SK-N-SH (cell line): ENCODE data around the gene RND3. TPM values are rescaled to one million over a fixed set of nuclear protein-coding genes. Genes with fewer than 3 reads are reported as not detected.

Experiments used
- CTCF ChIA-PET: fragments of 300-600, 350-600 bp; formaldehyde crosslinking; extraction: SDS; loops from one replicate; lab custom pipeline; 2021; lab: Yijun Ruan, JAX
- POLR2A ChIA-PET: fragments of 350-600 bp; sonication (Branson Sonifier 250); formaldehyde crosslinking; extraction: SDS; loops from one replicate; lab custom pipeline; 2020; ENCODE audit warnings: antibody characterized with exemption, inconsistent platforms; lab: Yijun Ruan, JAX
- DNase-seq: peaks from one replicate; pipeline ENCODE4 v3.0.0; 2012
- H2AFZ ChIP-seq: fragments of 200-600 bp; sonication (generic); 2 replicates; pipeline ENCODE4 v1.8.1; 2016; ENCODE audit warnings: antibody characterized with exemption, mild to moderate bottlenecking, low read depth
- H3F3A ChIP-seq: fragments of 200-600 bp; sonication (generic); replicated peaks from 2 replicates; pipeline ENCODE3; 2016; ENCODE audit warnings: antibody characterized with exemption, mild to moderate bottlenecking; ENCODE audit not compliant: insufficient read depth
- H3K27ac ChIP-seq, 2 experiments: fragments of 200-500 bp in 1 of 2; fragments of 200-600 bp in 1 of 2; sonication (Bioruptor generic) in 1 of 2; sonication (generic), shearing (Covaris generic) in 1 of 2; 2 replicates each; pipeline versions ENCODE4 v1.5.1 to v1.6.1; 2014 to 2016; ENCODE audit warnings: low read depth in 2 of 2, inconsistent platforms in 1 of 2, low read length in 1 of 2, mild to moderate bottlenecking in 1 of 2, mixed read lengths in 1 of 2
- H3K27me3 ChIP-seq: fragments of 200-600 bp; sonication (generic), shearing (Covaris generic); 2 replicates; pipeline ENCODE4 v1.6.1; 2016; ENCODE audit warnings: mixed run types; ENCODE audit not compliant: insufficient read depth
- H3K36me3 ChIP-seq, 2 experiments: fragments of 200-500 bp in 1 of 2; fragments of 200-600 bp in 1 of 2; sonication (Bioruptor generic) in 1 of 2; sonication (generic) in 1 of 2; replicated peaks in 1 of 2; 2 replicates each; pipeline versions ENCODE3 to v1.5.1; 2014 to 2016; ENCODE audit warnings: low read length in 1 of 2, mild to moderate bottlenecking in 1 of 2; ENCODE audit not compliant: insufficient read depth in 2 of 2, control insufficient read depth in 1 of 2
- H3K4me1 ChIP-seq, 2 experiments: fragments of 200-500 bp in 1 of 2; fragments of 200-600 bp in 1 of 2; sonication (Bioruptor generic) in 1 of 2; sonication (generic), shearing (Covaris generic) in 1 of 2; 2 replicates each; pipeline versions ENCODE4 v1.5.1 to v1.6.1; 2014 to 2016; ENCODE audit warnings: low read depth in 1 of 2, low read length in 1 of 2, mixed run types in 1 of 2; ENCODE audit not compliant: insufficient read depth in 2 of 2, control insufficient read depth in 1 of 2
- H3K4me2 ChIP-seq: fragments of 200-600 bp; sonication (generic), shearing (Covaris generic); 2 replicates; pipeline ENCODE4 v1.6.1; 2017; ENCODE audit warnings: mixed run types
- H3K4me3 ChIP-seq, 2 experiments: fragments of 200-500 bp in 1 of 2; fragments of 200-600 bp in 1 of 2; sonication (Bioruptor generic) in 1 of 2; sonication (generic), shearing (Covaris generic) in 1 of 2; 2 replicates each; pipeline versions ENCODE4 v1.5.1 to v1.8.1; 2014 to 2016; ENCODE audit warnings: low read depth in 2 of 2, inconsistent platforms in 1 of 2, low read length in 1 of 2, mild to moderate bottlenecking in 1 of 2, mixed read lengths in 1 of 2, moderate library complexity in 1 of 2
- H3K79me2 ChIP-seq: fragments of 200-600 bp; sonication (generic); 2 replicates; pipeline ENCODE4 v1.8.1; 2017; ENCODE audit warnings: mild to moderate bottlenecking; ENCODE audit not compliant: insufficient read depth
- H3K9ac ChIP-seq: fragments of 200-600 bp; sonication (generic); 2 replicates; pipeline ENCODE4 v1.6.1; 2017; ENCODE audit warnings: mixed run types
- H3K9me2 ChIP-seq: fragments of 200-600 bp; sonication (generic); 2 replicates; pipeline ENCODE4 v1.6.1; 2017; ENCODE audit warnings: mixed run types
- H3K9me3 ChIP-seq: fragments of 200-600 bp; sonication (generic); 2 replicates; pipeline ENCODE4 v1.6.1; 2017; ENCODE audit warnings: mixed run types, mild to moderate bottlenecking, moderate library complexity
- H4K20me1 ChIP-seq: fragments of 200-600 bp; sonication (generic); 2 replicates; pipeline ENCODE4 v1.6.1; 2017; ENCODE audit warnings: mild to moderate bottlenecking, mixed run types; ENCODE audit not compliant: insufficient read depth
- EP300 ChIP-seq, 2 experiments: IDR thresholded peaks; 2 replicates each; pipeline versions ENCODE4 v1.4.0 to v1.6.1; 2012; ENCODE audit warnings: borderline replicate concordance in 1 of 2, low read depth in 1 of 2, low read length in 1 of 2
- FOSL2 ChIP-seq: IDR thresholded peaks from 2 replicates; pipeline ENCODE4 v1.4.0; 2012; ENCODE audit warnings: low read depth, mild to moderate bottlenecking, moderate library complexity, borderline replicate concordance
- FOXJ3 ChIP-seq: sonication (generic); formaldehyde crosslinking; IDR thresholded peaks from 2 replicates; pipeline ENCODE4 v1.5.1; 2020; ENCODE audit warnings: mild to moderate bottlenecking, missing genetic modification reagents
- FOXM1 ChIP-seq: IDR thresholded peaks from 2 replicates; pipeline ENCODE4 v1.4.0; 2012; ENCODE audit warnings: low read depth, mild to moderate bottlenecking
- JUND ChIP-seq: IDR thresholded peaks from 2 replicates; pipeline ENCODE4 v1.4.0; 2012
- MAX ChIP-seq: IDR thresholded peaks from 2 replicates; pipeline ENCODE4 v1.4.0; 2012; ENCODE audit warnings: low read depth
- MEF2A ChIP-seq: IDR thresholded peaks from 2 replicates; pipeline ENCODE4 v1.4.0; 2012; ENCODE audit warnings: low read depth, borderline replicate concordance
- MXI1 ChIP-seq: IDR thresholded peaks from 2 replicates; pipeline ENCODE4 v1.6.1; 2012; ENCODE audit warnings: mild to moderate bottlenecking, low read depth, low read length, improper control_type of control experiment
- PBX3 ChIP-seq: IDR thresholded peaks from 2 replicates; pipeline ENCODE4; 2012
- RAD21 ChIP-seq: IDR thresholded peaks from 2 replicates; pipeline ENCODE4 v1.6.1; 2012; ENCODE audit warnings: mild to moderate bottlenecking, low read length
- RCOR1 ChIP-seq: fragments of 150-350 bp; IDR thresholded peaks from 2 replicates; pipeline ENCODE4 v1.6.1; 2017; ENCODE audit warnings: antibody characterized with exemption, low read length
- REST ChIP-seq: IDR thresholded peaks from 2 replicates; pipeline ENCODE4 v1.6.1; 2012; ENCODE audit warnings: mild to moderate bottlenecking, low read depth, low read length, moderate library complexity
- RFX5 ChIP-seq: IDR thresholded peaks from 2 replicates; pipeline ENCODE4 v1.6.1; 2012; ENCODE audit warnings: mild to moderate bottlenecking, improper control_type of control experiment, low read length
- RXRA ChIP-seq: IDR thresholded peaks from 2 replicates; pipeline ENCODE4 v1.4.0; 2012; ENCODE audit warnings: low read depth, mild to moderate bottlenecking, borderline replicate concordance
- TAF1 ChIP-seq: IDR thresholded peaks from 2 replicates; pipeline ENCODE4 v1.6.1; 2012; ENCODE audit warnings: low read depth, mild to moderate bottlenecking, low read length, moderate library complexity, borderline replicate concordance
- TCF12 ChIP-seq: IDR thresholded peaks from 2 replicates; pipeline ENCODE4 v1.4.0; 2012
- TEAD4 ChIP-seq: IDR thresholded peaks from 2 replicates; pipeline ENCODE4 v1.4.0; 2012; ENCODE audit warnings: mild to moderate bottlenecking, borderline replicate concordance; ENCODE audit not compliant: insufficient read depth
- YY1 ChIP-seq: IDR thresholded peaks from 2 replicates; pipeline ENCODE4 v1.4.0; 2012; ENCODE audit warnings: low read depth, mild to moderate bottlenecking
- ZBTB33 ChIP-seq: IDR thresholded peaks from 2 replicates; pipeline ENCODE4 v1.4.0; 2012; ENCODE audit warnings: low read depth, borderline replicate concordance
- WGBS: methylation state at CpG from one replicate; pipeline ENCODE4 v1.1.6; 2017; ENCODE audit warnings: low lambda C conversion rate; 5-methylcytosine and 5-hydroxymethylcytosine counted together
- polyA plus RNA-seq, 3 experiments: library from polyadenylated mRNA; depleted of rRNA; stranded (reverse); fragments of >200 nt; gene quantifications; 2 replicates each; pipeline ENCODE4 v1.2.3, GENCODE V29; 2012

Gene RND3
- polyA plus RNA-seq, 1 of the 3 experiments (the other 2 are of a cell fraction), result 49.7 TPM

GRCh38 chr2:150530168-150530567, 42.7 kb upstream of the RND3 start (continued):
- TF ChIP-seq ZBTB33, result no peak
- TF ChIP-seq MXI1, result no peak
- no peak for TF ChIP-seq RXRA
- no peak for TF ChIP-seq FOXM1
- no peak for TF ChIP-seq JUND
- TF ChIP-seq YY1, result no peak
- TF ChIP-seq TAF1, result no peak
- no peak for TF ChIP-seq FOXJ3

GRCh38 chr2:150528861-150529801, 41.7 kb upstream of the RND3 start:
- Histone ChIP-seq H3K4me2 (peak overlapping the region; percentile 56), H3K27me3 (no peaks in the 10 kb centered on the region), H2AFZ (peak overlapping the region; percentile 57; the same call in 1 of the 2 replicates), H3K9me2 (no peaks in the 10 kb centered on the region), H4K20me1 (no peaks in the 10 kb centered on the region), H3K4me3 (no peak overlapping the region), H3K9ac (peak overlapping the region; percentile 60), H3K9me3 (no peaks in the 10 kb centered on the region), H3K27ac (peak overlapping the region; percentile 81 to 95), H3F3A (peaks cover 35% of the 10 kb centered on the region), H3K4me1 (peaks cover 7 to 38% of the 10 kb centered on the region in 2 experiments), H3K36me3 (no peaks in the 10 kb centered on the region), H3K79me2 (no peaks in the 10 kb centered on the region)
- ChIA-PET CTCF (no interaction called here), POLR2A (no interaction called here)
- TF ChIP-seq TCF12 (peak; percentile 70), JUND (peak; percentile 56; the same call in 1 of the 2 replicates), TAF1 (peak; percentile 39; the same call in 1 of the 2 replicates), RAD21 (no peak), MAX (0 out of 2 replicates have a peak, but pooled peaks have one; percentile 42), PBX3 (peak; percentile 73), MEF2A (0 out of 2 replicates have a peak, but pooled peaks have one; percentile 10), EP300 (IDR thresholded peaks at IDR 0.05; ENCODE audit: borderline replicate concordance in 1 of 2, low read depth in 1 of 2, low read length in 1 of 2) (peak in 1 of 2 experiments; percentile 69; a peak in 2 of 4 replicates), RFX5 (no peak), FOSL2 (peak; percentile 62; the same call in 1 of the 2 replicates), REST (no peak), RCOR1 (no peak), TEAD4 (peak; percentile 62)
- 17% methylated on average over 5 of the region's 5 CpGs for WGBS
- DNase-seq, result no peak
